Keratinocyte (primary cell): ENCODE measurements around the gene SUSD3. TPM values are rescaled to one million over a fixed set of nuclear protein-coding genes. Genes with fewer than 3 reads are reported as not detected.

Experiments used
- DNase-seq: peaks from one replicate; pipeline ENCODE4 v3.0.0-alpha.2; 2011; ENCODE audit warnings: low read depth, missing footprints, low spot score
- FAIRE-seq: peaks from 2 replicates; lab custom pipeline; 2011; peaks lifted over from hg19 to GRCh38; lab: Jason Lieb, UNC
- H2AFZ ChIP-seq: 2 replicates; pipeline ENCODE4 v1.6.0; 2012; ENCODE audit warnings: low read length, control low read depth, inconsistent platforms; ENCODE audit not compliant: control insufficient read depth
- H3K27ac ChIP-seq: 2 replicates; pipeline ENCODE4 v1.5.1; 2011; ENCODE audit warnings: low read length; ENCODE audit not compliant: control insufficient read depth, insufficient read depth
- H3K27me3 ChIP-seq: 3 replicates; pipeline ENCODE4 v1.6.0; 2011; ENCODE audit warnings: low read length; ENCODE audit not compliant: control insufficient read depth, insufficient read depth; ENCODE audit errors: extremely low read depth
- H3K36me3 ChIP-seq, 2 experiments: 2 replicates in 1 of 2; 3 replicates in 1 of 2; pipeline ENCODE4 v1.5.1; 2011; ENCODE audit warnings: low read length in 2 of 2, mild to moderate bottlenecking in 1 of 2; ENCODE audit not compliant: control insufficient read depth in 2 of 2, insufficient read depth in 2 of 2; ENCODE audit errors: extremely low read depth in 1 of 2
- H3K4me1 ChIP-seq: 3 replicates; pipeline ENCODE4 v1.5.1; 2011; ENCODE audit warnings: low read length; ENCODE audit not compliant: control insufficient read depth, insufficient read depth; ENCODE audit errors: extremely low read depth
- H3K4me2 ChIP-seq: 3 replicates; pipeline ENCODE4 v1.6.0; 2011; ENCODE audit warnings: low read depth, low read length; ENCODE audit not compliant: control insufficient read depth, insufficient read depth; ENCODE audit errors: extremely low read depth
- H3K4me3 ChIP-seq, 3 experiments: fragments of 200-600 bp in 1 of 3; sonication (generic) in 1 of 3; 2 replicates in 2 of 3; 3 replicates in 1 of 3; pipeline ENCODE4 v1.5.1; 2011 to 2016; ENCODE audit warnings: low read length in 3 of 3, mild to moderate bottlenecking in 3 of 3, control low read depth in 2 of 3, inconsistent platforms in 1 of 3, low read depth in 1 of 3, mixed read lengths in 1 of 3, mixed run types in 1 of 3, moderate library complexity in 1 of 3; ENCODE audit not compliant: control insufficient read depth in 2 of 3, insufficient read depth in 2 of 3; ENCODE audit errors: extremely low read depth in 1 of 3
- H3K79me2 ChIP-seq: 2 replicates; pipeline ENCODE4 v1.6.0; 2012; ENCODE audit warnings: low read length; ENCODE audit not compliant: control insufficient read depth, insufficient read depth
- H3K9ac ChIP-seq: 3 replicates; pipeline ENCODE4 v1.6.0; 2011; ENCODE audit warnings: low read length; ENCODE audit not compliant: control insufficient read depth, insufficient read depth; ENCODE audit errors: extremely low read depth
- H3K9me1 ChIP-seq: 3 replicates; pipeline ENCODE4 v1.6.0; 2011; ENCODE audit warnings: low read length; ENCODE audit not compliant: control insufficient read depth, insufficient read depth; ENCODE audit errors: extremely low read depth
- H3K9me3 ChIP-seq: 2 replicates; pipeline ENCODE4 v1.5.1; 2012; ENCODE audit warnings: low read depth, low read length; ENCODE audit not compliant: control insufficient read depth
- H4K20me1 ChIP-seq: 3 replicates; pipeline ENCODE4 v1.6.0; 2011; ENCODE audit warnings: low read length; ENCODE audit not compliant: control insufficient read depth, insufficient read depth; ENCODE audit errors: extremely low read depth
- EZH2 ChIP-seq: IDR thresholded peaks from one replicate; pipeline ENCODE4 v1.6.1; 2012; ENCODE audit warnings: inconsistent platforms, mild to moderate bottlenecking, low read length, moderate library complexity
- dilution Hi-C: fragments of 300-500 bp; cut with MboI; formaldehyde crosslinking; loops from one replicate; pipeline ENCODE4 v1.7.0; 2020; ENCODE audit warnings: low sequenced_read_pairs; ENCODE audit not compliant: extremely low pct_ligation_motif_present
- polyA plus RNA-seq, 5 experiments: library from polyadenylated mRNA; depleted of rRNA in 3 of 5; stranded (reverse) in 3 of 5; stranded (forward) in 1 of 5; unstranded in 1 of 5; fragments of >200 nt; gene quantifications; 1 replicate in 1 of 5; 2 replicates in 3 of 5; 3 replicates in 1 of 5; pipeline versions ENCODE4 v1.2.1 to v1.2.3, GENCODE V29; 2011 to 2012; ENCODE audit warnings: missing spikeins in 2 of 5, low read depth in 1 of 5, low replicate concordance in 1 of 5
- TF ChIP-seq, protein P1 (sequence below), 3 experiments: IDR thresholded peaks in 1 of 3; conservative IDR thresholded peaks in 1 of 3; optimal IDR thresholded peaks in 1 of 3; 2 replicates in 2 of 3; 3 replicates in 1 of 3; pipeline versions ENCODE3 to v1.5.1; 2011; ENCODE audit warnings: low read length in 3 of 3, mild to moderate bottlenecking in 3 of 3, moderate library complexity in 2 of 3, control low read depth in 1 of 3, inconsistent platforms in 1 of 3; ENCODE audit not compliant: insufficient read depth in 2 of 3; ENCODE audit errors: extremely low read depth in 1 of 3

The SUSD3 gene
- polyA plus RNA-seq, 1 donor (not counting 4 experiments of a cell fraction or from before 2014, with no cell fraction given): 0.20 TPM

DNA sequence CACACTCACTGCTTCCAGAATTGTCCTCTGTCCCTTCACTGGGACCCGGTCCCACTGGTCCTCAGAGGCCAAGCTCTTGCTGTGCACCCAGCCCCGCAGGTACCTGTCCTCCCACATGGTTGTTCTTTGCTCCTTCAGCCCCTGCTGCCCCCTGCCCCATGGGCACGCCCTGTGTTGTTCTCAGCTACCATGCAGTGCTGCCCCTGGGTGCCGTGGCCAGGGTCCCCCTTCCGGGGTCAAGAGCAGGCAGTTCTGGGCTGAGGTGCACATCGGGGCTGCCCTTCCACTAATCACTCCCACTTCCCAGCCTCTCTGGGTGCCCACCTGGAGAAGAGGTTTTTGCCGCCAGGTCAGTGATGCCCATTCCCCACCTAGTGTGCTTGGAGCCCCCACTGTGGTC, 31.9 kb upstream of the SUSD3 start:
- no peak for TF ChIP-seq EZH2
- TF ChIP-seq, protein P1, sequence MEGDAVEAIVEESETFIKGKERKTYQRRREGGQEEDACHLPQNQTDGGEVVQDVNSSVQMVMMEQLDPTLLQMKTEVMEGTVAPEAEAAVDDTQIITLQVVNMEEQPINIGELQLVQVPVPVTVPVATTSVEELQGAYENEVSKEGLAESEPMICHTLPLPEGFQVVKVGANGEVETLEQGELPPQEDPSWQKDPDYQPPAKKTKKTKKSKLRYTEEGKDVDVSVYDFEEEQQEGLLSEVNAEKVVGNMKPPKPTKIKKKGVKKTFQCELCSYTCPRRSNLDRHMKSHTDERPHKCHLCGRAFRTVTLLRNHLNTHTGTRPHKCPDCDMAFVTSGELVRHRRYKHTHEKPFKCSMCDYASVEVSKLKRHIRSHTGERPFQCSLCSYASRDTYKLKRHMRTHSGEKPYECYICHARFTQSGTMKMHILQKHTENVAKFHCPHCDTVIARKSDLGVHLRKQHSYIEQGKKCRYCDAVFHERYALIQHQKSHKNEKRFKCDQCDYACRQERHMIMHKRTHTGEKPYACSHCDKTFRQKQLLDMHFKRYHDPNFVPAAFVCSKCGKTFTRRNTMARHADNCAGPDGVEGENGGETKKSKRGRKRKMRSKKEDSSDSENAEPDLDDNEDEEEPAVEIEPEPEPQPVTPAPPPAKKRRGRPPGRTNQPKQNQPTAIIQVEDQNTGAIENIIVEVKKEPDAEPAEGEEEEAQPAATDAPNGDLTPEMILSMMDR (optimal IDR thresholded peaks at IDR 0.05 in 1 of 3, IDR thresholded peaks at IDR 0.05 in 1 of 3, conservative IDR thresholded peaks at IDR 0.05 in 1 of 3; ENCODE audit: extremely low read depth in 1 of 3, insufficient read depth in 2 of 3, low read length in 3 of 3): no peak
- H3K36me3 ChIP-seq: no peaks in the 10 kb centered on the region
- no peak overlapping the region for H3K27ac ChIP-seq
- no peaks in the 10 kb centered on the region for H3K9me1 ChIP-seq
- no peak overlapping the region for H2AFZ ChIP-seq
- H3K4me2 ChIP-seq: no peak overlapping the region
- no peak overlapping the region for H3K9ac ChIP-seq
- FAIRE-seq (no peak), DNase-seq (no peak)
- H3K4me1 ChIP-seq: no peaks in the 10 kb centered on the region
- no peaks in the 10 kb centered on the region for H3K79me2 ChIP-seq
- dilution Hi-C loops: no loop called here
- H3K27me3 ChIP-seq: peaks cover 5% of the 10 kb centered on the region
- no peaks in the 10 kb centered on the region for H3K9me3 ChIP-seq
- no peaks in the 10 kb centered on the region for H4K20me1 ChIP-seq
- no peak overlapping the region for H3K4me3 ChIP-seq

DNA sequence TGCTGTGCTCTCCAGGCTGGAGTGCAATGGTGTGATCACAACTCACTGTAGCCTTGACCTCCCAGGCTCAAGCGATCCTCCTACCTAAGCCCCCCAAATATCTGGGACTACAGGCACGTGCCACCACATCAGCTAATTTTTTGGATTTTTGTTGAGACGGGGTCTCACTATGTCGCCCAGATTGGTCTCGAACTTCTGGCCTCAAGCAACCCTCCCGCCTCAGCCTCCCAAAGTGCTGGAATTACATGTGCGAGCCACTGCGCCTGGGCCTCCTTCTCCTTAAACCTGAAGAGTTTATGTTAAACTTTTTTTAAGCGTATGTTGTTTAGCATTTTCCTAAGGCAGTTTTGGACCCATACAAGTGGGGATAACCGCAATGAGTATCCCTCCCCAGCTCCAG, 30.8 kb upstream of the SUSD3 start:
- Histone ChIP-seq H2AFZ (no peak overlapping the region), H4K20me1 (no peaks in the 10 kb centered on the region), H3K9me3 (no peaks in the 10 kb centered on the region), H3K79me2 (no peaks in the 10 kb centered on the region), H3K9me1 (no peaks in the 10 kb centered on the region), H3K4me1 (no peaks in the 10 kb centered on the region), H3K9ac (no peak overlapping the region), H3K36me3 (no peaks in the 10 kb centered on the region), H3K27ac (no peak overlapping the region), H3K4me3 (no peak overlapping the region), H3K27me3 (peaks cover 7% of the 10 kb centered on the region), H3K4me2 (no peak overlapping the region)
- no peak for DNase-seq
- no peak for TF ChIP-seq EZH2
- TF ChIP-seq, protein P1 (optimal IDR thresholded peaks at IDR 0.05 in 1 of 3, IDR thresholded peaks at IDR 0.05 in 1 of 3, conservative IDR thresholded peaks at IDR 0.05 in 1 of 3; ENCODE audit: extremely low read depth in 1 of 3, insufficient read depth in 2 of 3, low read length in 3 of 3): no peak
- no peak for FAIRE-seq
- dilution Hi-C loops: no loop called here
